Activated CD8-positive, alpha-beta T cell treated with anti-CD3 and anti-CD28 coated beads for 36 hours (primary cell): ENCODE results near the gene SLC1A4. TPM values are rescaled to one million over a fixed set of nuclear protein-coding genes. Genes with fewer than 3 reads are reported as not detected.

ENCODE experiments used
- ATAC-seq: fragments of 200-7000 bp; cut with Tn5 transposase; one replicate; pipeline ENCODE4 v1.10.0; 2021; ENCODE audit warnings: mild to moderate bottlenecking, moderate library complexity
- CTCF ChIA-PET: fragments of 350-600 bp; sonication (Branson Sonifier 250); formaldehyde crosslinking; loops from one replicate; lab custom pipeline; 2021; ENCODE audit warnings: antibody characterized with exemption; lab: Charles Lee
- POLR2A ChIA-PET: fragments of 350-600 bp; sonication (Branson Sonifier 250); formaldehyde crosslinking; loops from one replicate; lab custom pipeline; 2021; ENCODE audit warnings: antibody characterized with exemption; lab: Charles Lee
- DNase-seq: peaks from one replicate; pipeline ENCODE4 v3.0.0-alpha.2; 2020
- H3K27ac Mint-ChIP-seq: one replicate; pipeline ENCODE4 v1.8.0; 2021; ENCODE audit warnings: mild to moderate bottlenecking, mixed read lengths
- H3K27me3 Mint-ChIP-seq: one replicate; pipeline ENCODE4 v1.8.0; 2021; ENCODE audit warnings: mixed read lengths
- H3K36me3 Mint-ChIP-seq: one replicate; pipeline ENCODE4 v1.8.0; 2021; ENCODE audit warnings: low read depth, mixed read lengths
- H3K4me1 Mint-ChIP-seq: one replicate; pipeline ENCODE4 v1.8.0; 2021; ENCODE audit warnings: low read depth, mixed read lengths
- H3K4me3 Mint-ChIP-seq: one replicate; pipeline ENCODE4 v1.8.0; 2021; ENCODE audit warnings: mild to moderate bottlenecking, moderate library complexity, mixed read lengths
- H3K9me3 Mint-ChIP-seq: one replicate; pipeline ENCODE4 v1.8.0; 2021; ENCODE audit warnings: mixed read lengths
- CTCF ChIP-seq: fragments of 200-600 bp; IDR thresholded peaks from one replicate; pipeline ENCODE4 v1.8.0; 2022; ENCODE audit warnings: antibody characterized with exemption, mild to moderate bottlenecking
- intact Hi-C: fragments of 100-400 bp; cut with micrococcal nuclease; formaldehyde crosslinking; loops from one replicate; pipeline ENCODE4 v1.10.0; 2022
- total RNA-seq, 2 experiments: library from RNA; stranded (reverse); gene quantifications; one replicate each; pipeline ENCODE4 v1.2.3, GENCODE V29; 2021

SLC1A4 gene
- total RNA-seq, 2 experiments from 2014 or later, result 14.6 to 14.9 TPM

GRCh38 chr2:65015731-65016130, 26.5 kb downstream of the SLC1A4 start:
- CTCF ChIA-PET, result no interaction called here

DNA sequence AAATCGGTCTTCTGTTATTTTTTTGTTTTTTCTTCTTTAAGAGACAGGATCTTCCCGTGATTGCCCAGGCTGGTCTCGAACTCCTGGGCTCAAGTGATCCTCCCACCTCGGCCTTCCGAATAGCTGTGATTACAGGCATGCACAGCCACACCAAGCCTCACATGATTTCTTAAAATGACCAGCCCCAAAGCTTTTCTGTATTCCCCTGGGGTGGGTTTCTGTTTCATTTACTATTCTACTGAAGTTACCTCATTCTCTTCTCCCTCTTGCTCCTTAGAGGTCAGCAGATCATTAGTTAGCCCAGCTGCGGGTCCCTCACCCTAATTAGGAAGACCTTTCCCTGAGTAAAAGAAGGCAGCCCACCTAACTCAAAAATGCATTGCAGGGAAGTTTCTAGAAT, 27.6 kb downstream of the SLC1A4 start:
- TF ChIP-seq CTCF, result no peak
- CTCF ChIA-PET, result no interaction called here
- Mint-ChIP-seq H3K27me3 (no peaks in the 10 kb centered on the region), H3K9me3 (no peaks in the 10 kb centered on the region), H3K36me3 (peaks cover 42% of the 10 kb centered on the region), H3K27ac (no peak overlapping the region), H3K4me3 (no peak overlapping the region), H3K4me1 (no peaks in the 10 kb centered on the region)
- intact Hi-C loops, result no loop called here
- DNase-seq (no peak), ATAC-seq (no peak)
- POLR2A ChIA-PET, result no interaction called here

More at GRCh38 chr2:65015731-65016130, 26.5 kb downstream of the SLC1A4 start:
- no peaks in the 10 kb centered on the region for H3K27me3 Mint-ChIP-seq
- no peak overlapping the region for H3K4me3 Mint-ChIP-seq
- no peak for TF ChIP-seq CTCF
- peaks cover 41% of the 10 kb centered on the region for H3K36me3 Mint-ChIP-seq
- ATAC-seq (no peak), DNase-seq (no peak)
- POLR2A ChIA-PET, result no interaction called here
- no peaks in the 10 kb centered on the region for H3K9me3 Mint-ChIP-seq
- H3K27ac Mint-ChIP-seq, result no peak overlapping the region
- intact Hi-C loops, result no loop called here
- no peaks in the 10 kb centered on the region for H3K4me1 Mint-ChIP-seq

GRCh38 chr2:65017335-65017734, 28.1 kb downstream of the SLC1A4 start:
- H3K36me3 Mint-ChIP-seq, result peaks cover 44% of the 10 kb centered on the region
- no peak overlapping the region for H3K27ac Mint-ChIP-seq
- DNase-seq (no peak), ATAC-seq (no peak)
- H3K4me1 Mint-ChIP-seq, result no peaks in the 10 kb centered on the region
- CTCF ChIA-PET, result no interaction called here
- H3K9me3 Mint-ChIP-seq, result no peaks in the 10 kb centered on the region
- no peak overlapping the region for H3K4me3 Mint-ChIP-seq
- H3K27me3 Mint-ChIP-seq, result no peaks in the 10 kb centered on the region
- no peak for TF ChIP-seq CTCF
- POLR2A ChIA-PET, result interaction anchor here (1.2 kb wide), 1 partner anchor 13 kb away, joined by 4 read pairs; no protein-coding TSS in a partner anchor
- intact Hi-C loops, result no loop called here

- POLR2A ChIA-PET, result interaction anchor here (0.6 to 1.2 kb wide), 2 partner anchors 12 to 21 kb away, joined by 3 to 4 read pairs; no protein-coding TSS in a partner anchor
- Mint-ChIP-seq H3K4me3 (no peak overlapping the region), H3K4me1 (no peaks in the 10 kb centered on the region), H3K9me3 (no peaks in the 10 kb centered on the region), H3K27me3 (no peaks in the 10 kb centered on the region), H3K36me3 (peaks cover 42% of the 10 kb centered on the region), H3K27ac (no peak overlapping the region)
- CTCF ChIA-PET, result interaction anchor here (1.5 kb wide), 1 partner anchor 10 kb away, joined by 5 read pairs; no protein-coding TSS in a partner anchor
- TF ChIP-seq CTCF, result no peak
- DNase-seq (no peak), ATAC-seq (no peak)
- intact Hi-C loops, result no loop called here
Measured at GRCh38 chr2:65018141-65018582, 29.0 kb downstream of the SLC1A4 start.

DNA sequence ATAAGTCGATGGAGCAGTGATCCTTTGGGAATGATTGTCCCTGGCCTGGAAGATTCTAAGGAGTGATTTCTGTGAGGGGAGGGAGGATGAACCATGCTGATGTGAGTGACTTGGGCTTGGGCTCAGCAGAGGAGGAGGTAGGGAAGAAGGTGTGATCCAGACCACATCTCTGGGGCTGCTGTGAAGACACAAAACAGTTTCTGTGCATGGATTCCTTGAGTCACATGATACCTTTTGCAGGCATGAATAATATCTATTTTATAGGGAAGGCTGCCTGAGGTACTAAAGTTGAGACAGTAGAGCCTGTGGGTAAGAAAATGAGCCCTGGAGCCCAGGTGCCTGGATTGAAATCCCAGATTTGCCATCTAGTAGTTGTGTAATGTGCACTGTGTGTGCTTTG, 29.8 kb downstream of the SLC1A4 start:
- Mint-ChIP-seq H3K27me3 (no peaks in the 10 kb centered on the region), H3K4me1 (no peaks in the 10 kb centered on the region), H3K27ac (no peak overlapping the region), H3K9me3 (no peaks in the 10 kb centered on the region), H3K36me3 (peaks cover 39% of the 10 kb centered on the region), H3K4me3 (no peak overlapping the region)
- ChIA-PET CTCF (interaction anchor here (1.5 kb wide), 1 partner anchor 11 kb away, joined by 5 read pairs; no protein-coding TSS in a partner anchor), POLR2A (no interaction called here)
- intact Hi-C loops, result no loop called here
- TF ChIP-seq CTCF, result no peak
- DNase-seq, result no peak
- ATAC-seq, result no peak
